Adipose tissue (tissue), 3 donors: ENCODE measurements around the gene RGR. TPM values are rescaled to one million over a fixed set of nuclear protein-coding genes. Genes with fewer than 3 reads are reported as not detected.

Experiments used
- polyA plus RNA-seq, 3 donors: library from polyadenylated mRNA; stranded (reverse); fragments of 200-250 nt; gene quantifications; one replicate each; pipeline ENCODE4 v1.2.3, GENCODE V29; 2013
- donor health status: healthy with polysubstance abuse.
- donor health status: Bipolar disorder and iron deficiency.
- donor health status: healthy.

RGR gene
- polyA plus RNA-seq, 3 donors, result 0.24 to 1.5 TPM; not detected in 1

Other genes with a start within 250 kb of the RGR start
- gene GHITM, start 105.5 kb upstream of the RGR start, polyA plus RNA-seq, result 100 to 1,000 TPM in 2 of 3 donors, 10 to 100 TPM in 1; 80.2 to 190 (median 163) TPM
- gene GPR15LG, start 71.3 kb upstream of the RGR start, polyA plus RNA-seq, result under 1 TPM in 1 of 3 donors, not detected in 2; 0.25 TPM
- gene CDHR1, start 50.5 kb upstream of the RGR start, polyA plus RNA-seq, result under 1 TPM; 0.06 to 0.15 (median 0.11) TPM
- not detected for gene LRIT2, start 19.5 kb upstream of the RGR start, polyA plus RNA-seq
- not detected for gene LRIT1, start 3.5 kb upstream of the RGR start, polyA plus RNA-seq
- 10 to 100 TPM in 1 of 3 donors, 1 to 10 TPM in 2; 4.3 to 16.1 (median 9.2) TPM for gene CCSER2, start 83.5 kb downstream of the RGR start, polyA plus RNA-seq